Measurements from ENCODE around the gene EBF3.

DNA sequence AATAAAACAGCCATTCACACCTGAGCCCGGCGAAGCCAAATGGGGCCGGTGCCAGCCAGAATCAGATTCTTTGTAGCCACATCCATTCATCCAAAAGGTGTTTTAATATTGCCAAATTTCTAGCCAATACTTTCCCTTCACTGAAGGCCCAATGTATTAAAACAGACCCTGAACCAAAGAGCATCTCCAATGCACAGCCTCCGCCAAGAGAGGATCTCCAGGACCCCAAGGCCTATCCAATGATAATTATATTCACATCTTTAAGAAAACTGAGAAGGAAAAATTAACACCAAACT lies 12.2 kb downstream of the EBF3 start:
- no peak for TF ChIP-seq POLR2AphosphoS5 (IDR thresholded peaks at IDR 0.05)
- no peak for TF ChIP-seq POLR2A (IDR thresholded peaks at IDR 0.05)

Measured in suprapubic skin (tissue), 4 donors.